ENCODE results near the gene LPAR5.
A peak's percentile ranks its signal among the peaks of the same experiment; 100 is the strongest.

Gene LPAR5

DNA sequence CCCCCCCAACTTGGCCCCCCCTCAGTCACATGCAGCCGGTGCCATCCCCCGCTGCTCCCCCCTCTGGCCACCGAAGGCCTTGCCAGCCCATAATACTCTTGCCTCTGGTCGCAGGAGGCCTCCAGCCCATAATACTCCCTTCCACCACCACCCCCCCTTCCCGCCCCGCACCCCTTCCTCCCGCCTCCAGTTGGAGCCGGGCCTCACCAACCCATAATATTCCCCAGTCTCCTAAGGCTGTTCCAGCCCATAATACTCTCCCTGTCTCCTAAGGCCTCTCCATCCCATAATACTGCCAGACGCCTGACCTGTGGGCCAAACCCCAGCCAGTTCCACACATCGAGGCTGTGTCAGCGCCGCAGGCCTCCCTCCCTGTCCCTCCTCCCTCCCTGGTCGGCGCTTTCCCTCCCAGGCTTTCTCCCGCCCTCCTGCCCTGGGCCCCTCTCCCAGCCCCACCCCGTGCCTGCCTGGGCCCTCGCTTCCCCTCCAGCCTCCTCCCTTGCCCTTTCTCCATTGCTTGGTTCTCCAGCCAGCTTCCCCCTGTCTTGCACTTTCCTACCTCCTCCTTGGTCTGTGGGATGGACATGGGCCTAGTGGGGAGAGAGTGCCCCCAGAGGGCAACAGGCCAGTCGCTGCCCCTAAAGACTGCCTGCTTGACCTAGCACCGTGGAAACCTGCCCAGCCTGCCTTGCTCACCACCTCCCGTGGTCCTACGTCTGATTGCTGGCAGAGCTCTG is 21.8 kb downstream of the LPAR5 start (continued):
- TF ChIP-seq, protein P1, sequence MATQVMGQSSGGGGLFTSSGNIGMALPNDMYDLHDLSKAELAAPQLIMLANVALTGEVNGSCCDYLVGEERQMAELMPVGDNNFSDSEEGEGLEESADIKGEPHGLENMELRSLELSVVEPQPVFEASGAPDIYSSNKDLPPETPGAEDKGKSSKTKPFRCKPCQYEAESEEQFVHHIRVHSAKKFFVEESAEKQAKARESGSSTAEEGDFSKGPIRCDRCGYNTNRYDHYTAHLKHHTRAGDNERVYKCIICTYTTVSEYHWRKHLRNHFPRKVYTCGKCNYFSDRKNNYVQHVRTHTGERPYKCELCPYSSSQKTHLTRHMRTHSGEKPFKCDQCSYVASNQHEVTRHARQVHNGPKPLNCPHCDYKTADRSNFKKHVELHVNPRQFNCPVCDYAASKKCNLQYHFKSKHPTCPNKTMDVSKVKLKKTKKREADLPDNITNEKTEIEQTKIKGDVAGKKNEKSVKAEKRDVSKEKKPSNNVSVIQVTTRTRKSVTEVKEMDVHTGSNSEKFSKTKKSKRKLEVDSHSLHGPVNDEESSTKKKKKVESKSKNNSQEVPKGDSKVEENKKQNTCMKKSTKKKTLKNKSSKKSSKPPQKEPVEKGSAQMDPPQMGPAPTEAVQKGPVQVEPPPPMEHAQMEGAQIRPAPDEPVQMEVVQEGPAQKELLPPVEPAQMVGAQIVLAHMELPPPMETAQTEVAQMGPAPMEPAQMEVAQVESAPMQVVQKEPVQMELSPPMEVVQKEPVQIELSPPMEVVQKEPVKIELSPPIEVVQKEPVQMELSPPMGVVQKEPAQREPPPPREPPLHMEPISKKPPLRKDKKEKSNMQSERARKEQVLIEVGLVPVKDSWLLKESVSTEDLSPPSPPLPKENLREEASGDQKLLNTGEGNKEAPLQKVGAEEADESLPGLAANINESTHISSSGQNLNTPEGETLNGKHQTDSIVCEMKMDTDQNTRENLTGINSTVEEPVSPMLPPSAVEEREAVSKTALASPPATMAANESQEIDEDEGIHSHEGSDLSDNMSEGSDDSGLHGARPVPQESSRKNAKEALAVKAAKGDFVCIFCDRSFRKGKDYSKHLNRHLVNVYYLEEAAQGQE (tag by site-specific recombination; IDR thresholded peaks at IDR 0.05) = 0 out of 2 replicates have a peak, but pooled peaks have one; percentile 22
- TF ChIP-seq ZNF747 (tag by site-specific recombination; IDR thresholded peaks at IDR 0.05) (no peak), ZNF596 (tag by site-specific recombination; IDR thresholded peaks at IDR 0.05) (no peak), ZNF660 (tag by site-specific recombination; IDR thresholded peaks at IDR 0.05) (peak; percentile 57; the same call in 1 of the 2 replicates), ZNF626 (tag by site-specific recombination; IDR thresholded peaks at IDR 0.05) (no peak), SALL2 (tag by site-specific recombination; IDR thresholded peaks at IDR 0.05; ENCODE audit: borderline replicate concordance) (no peak), ZBTB20 (tag by site-specific recombination; IDR thresholded peaks at IDR 0.05) (peak; percentile 86), ZNF571 (tag by site-specific recombination; IDR thresholded peaks at IDR 0.05) (no peak), ZNF341 (tag by site-specific recombination; IDR thresholded peaks at IDR 0.05; ENCODE audit: low read depth) (peak; percentile 98), SP7 (tag by site-specific recombination; IDR thresholded peaks at IDR 0.05) (peak; percentile 68; the same call in 1 of the 2 replicates), ZNF792 (tag by site-specific recombination; IDR thresholded peaks at IDR 0.05) (no peak; the same call in 1 of the 2 replicates), IKZF3 (tag by site-specific recombination; IDR thresholded peaks at IDR 0.05) (peak; percentile 87), ZBTB17 (tag by site-specific recombination; IDR thresholded peaks at IDR 0.05) (peak; percentile 82), GFI1B (tag by site-specific recombination; IDR thresholded peaks at IDR 0.05) (no peak), ZNF121 (tag by site-specific recombination; IDR thresholded peaks at IDR 0.05) (no peak), ZIC2 (tag by site-specific recombination; IDR thresholded peaks at IDR 0.05) (peak; percentile 87), ZNF132 (tag by site-specific recombination; IDR thresholded peaks at IDR 0.05; ENCODE audit: borderline replicate concordance) (no peak), KLF1 (tag by site-specific recombination; IDR thresholded peaks at IDR 0.05) (peak; percentile 90), ZNF529 (tag by site-specific recombination; IDR thresholded peaks at IDR 0.05; ENCODE audit: insufficient replicate concordance) (no peak), SP3 (tag by site-specific recombination; IDR thresholded peaks at IDR 0.05) (peak; percentile 85), ZNF610 (tag by site-specific recombination; IDR thresholded peaks at IDR 0.05; ENCODE audit: borderline replicate concordance) (peak; percentile 57), ZNF391 (tag by site-specific recombination; IDR thresholded peaks at IDR 0.05; ENCODE audit: borderline replicate concordance, low read depth) (no peak), ZNF843 (tag by site-specific recombination; IDR thresholded peaks at IDR 0.05) (peak; percentile 62), ZNF501 (tag by site-specific recombination; IDR thresholded peaks at IDR 0.05) (peak; percentile 76), ZNF561 (tag by site-specific recombination; IDR thresholded peaks at IDR 0.05; ENCODE audit: borderline replicate concordance) (peak; percentile 86), ZNF157 (tag by site-specific recombination; IDR thresholded peaks at IDR 0.05) (no peak), FEZF1 (tag by site-specific recombination; IDR thresholded peaks at IDR 0.05) (no peak)
- TF ChIP-seq, protein P2, sequence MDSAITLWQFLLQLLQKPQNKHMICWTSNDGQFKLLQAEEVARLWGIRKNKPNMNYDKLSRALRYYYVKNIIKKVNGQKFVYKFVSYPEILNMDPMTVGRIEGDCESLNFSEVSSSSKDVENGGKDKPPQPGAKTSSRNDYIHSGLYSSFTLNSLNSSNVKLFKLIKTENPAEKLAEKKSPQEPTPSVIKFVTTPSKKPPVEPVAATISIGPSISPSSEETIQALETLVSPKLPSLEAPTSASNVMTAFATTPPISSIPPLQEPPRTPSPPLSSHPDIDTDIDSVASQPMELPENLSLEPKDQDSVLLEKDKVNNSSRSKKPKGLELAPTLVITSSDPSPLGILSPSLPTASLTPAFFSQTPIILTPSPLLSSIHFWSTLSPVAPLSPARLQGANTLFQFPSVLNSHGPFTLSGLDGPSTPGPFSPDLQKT (IDR thresholded peaks at IDR 0.05; ENCODE audit: borderline replicate concordance, low read depth, low read length) = no peak
- TF ChIP-seq, protein P3, sequence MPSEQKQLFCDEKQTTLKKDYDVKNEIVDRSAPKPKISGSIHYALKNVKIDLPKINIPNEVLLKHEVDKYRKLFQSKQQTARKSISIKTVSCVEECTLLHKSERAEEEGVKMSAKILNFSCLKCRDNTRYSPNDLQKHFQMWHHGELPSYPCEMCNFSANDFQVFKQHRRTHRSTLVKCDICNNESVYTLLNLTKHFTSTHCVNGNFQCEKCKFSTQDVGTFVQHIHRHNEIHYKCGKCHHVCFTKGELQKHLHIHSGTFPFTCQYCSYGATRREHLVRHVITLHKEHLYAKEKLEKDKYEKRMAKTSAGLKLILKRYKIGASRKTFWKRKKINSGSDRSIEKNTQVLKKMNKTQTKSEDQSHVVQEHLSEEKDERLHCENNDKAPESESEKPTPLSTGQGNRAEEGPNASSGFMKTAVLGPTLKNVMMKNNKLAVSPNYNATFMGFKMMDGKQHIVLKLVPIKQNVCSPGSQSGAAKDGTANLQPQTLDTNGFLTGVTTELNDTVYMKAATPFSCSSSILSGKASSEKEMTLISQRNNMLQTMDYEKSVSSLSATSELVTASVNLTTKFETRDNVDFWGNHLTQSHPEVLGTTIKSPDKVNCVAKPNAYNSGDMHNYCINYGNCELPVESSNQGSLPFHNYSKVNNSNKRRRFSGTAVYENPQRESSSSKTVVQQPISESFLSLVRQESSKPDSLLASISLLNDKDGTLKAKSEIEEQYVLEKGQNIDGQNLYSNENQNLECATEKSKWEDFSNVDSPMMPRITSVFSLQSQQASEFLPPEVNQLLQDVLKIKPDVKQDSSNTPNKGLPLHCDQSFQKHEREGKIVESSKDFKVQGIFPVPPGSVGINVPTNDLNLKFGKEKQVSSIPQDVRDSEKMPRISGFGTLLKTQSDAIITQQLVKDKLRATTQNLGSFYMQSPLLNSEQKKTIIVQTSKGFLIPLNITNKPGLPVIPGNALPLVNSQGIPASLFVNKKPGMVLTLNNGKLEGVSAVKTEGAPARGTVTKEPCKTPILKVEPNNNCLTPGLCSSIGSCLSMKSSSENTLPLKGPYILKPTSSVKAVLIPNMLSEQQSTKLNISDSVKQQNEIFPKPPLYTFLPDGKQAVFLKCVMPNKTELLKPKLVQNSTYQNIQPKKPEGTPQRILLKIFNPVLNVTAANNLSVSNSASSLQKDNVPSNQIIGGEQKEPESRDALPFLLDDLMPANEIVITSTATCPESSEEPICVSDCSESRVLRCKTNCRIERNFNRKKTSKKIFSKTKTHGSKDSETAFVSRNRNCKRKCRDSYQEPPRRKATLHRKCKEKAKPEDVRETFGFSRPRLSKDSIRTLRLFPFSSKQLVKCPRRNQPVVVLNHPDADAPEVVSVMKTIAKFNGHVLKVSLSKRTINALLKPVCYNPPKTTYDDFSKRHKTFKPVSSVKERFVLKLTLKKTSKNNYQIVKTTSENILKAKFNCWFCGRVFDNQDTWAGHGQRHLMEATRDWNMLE (tag by site-specific recombination; conservative IDR thresholded peaks at IDR 0.05; ENCODE audit: low read depth) = peak; percentile 53
- TF ChIP-seq, protein P4, sequence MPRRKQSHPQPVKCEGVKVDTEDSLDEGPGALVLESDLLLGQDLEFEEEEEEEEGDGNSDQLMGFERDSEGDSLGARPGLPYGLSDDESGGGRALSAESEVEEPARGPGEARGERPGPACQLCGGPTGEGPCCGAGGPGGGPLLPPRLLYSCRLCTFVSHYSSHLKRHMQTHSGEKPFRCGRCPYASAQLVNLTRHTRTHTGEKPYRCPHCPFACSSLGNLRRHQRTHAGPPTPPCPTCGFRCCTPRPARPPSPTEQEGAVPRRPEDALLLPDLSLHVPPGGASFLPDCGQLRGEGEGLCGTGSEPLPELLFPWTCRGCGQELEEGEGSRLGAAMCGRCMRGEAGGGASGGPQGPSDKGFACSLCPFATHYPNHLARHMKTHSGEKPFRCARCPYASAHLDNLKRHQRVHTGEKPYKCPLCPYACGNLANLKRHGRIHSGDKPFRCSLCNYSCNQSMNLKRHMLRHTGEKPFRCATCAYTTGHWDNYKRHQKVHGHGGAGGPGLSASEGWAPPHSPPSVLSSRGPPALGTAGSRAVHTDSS (tag by site-specific recombination; IDR thresholded peaks at IDR 0.05) = no peak
